ENCODE measurements around the gene OR6B3. TPM values are rescaled to one million over a fixed set of nuclear protein-coding genes. Genes with fewer than 3 reads are reported as not detected.
"Not testable (repeated sequence)": the region's sequence is repeated elsewhere in the genome, so short reads cannot be mapped to it uniquely, and the experiment has no call there.

The OR6B3 gene
- total RNA-seq, 2 experiments from 2014 or later: not detected

GRCh38 chr2:240055177-240055917 is 2.0 kb upstream of the OR6B3 start:
- no peak for DNase-seq
- Mint-ChIP-seq H3K9me3 (no peaks in the 10 kb centered on the region), H3K27me3 (peaks cover 44% of the 10 kb centered on the region), H3K4me1 (no peaks in the 10 kb centered on the region), H3K36me3 (no peaks in the 10 kb centered on the region), H3K27ac (no peak overlapping the region), H3K4me3 (no peak overlapping the region)

GRCh38 chr2:240052524-240052923 is 797 bp downstream of the OR6B3 start:
- Mint-ChIP-seq H3K9me3 (no peaks in the 10 kb centered on the region), H3K4me1 (no peaks in the 10 kb centered on the region), H3K4me3 (no peak overlapping the region), H3K27ac (no peak overlapping the region), H3K36me3 (no peaks in the 10 kb centered on the region), H3K27me3 (peaks cover 50% of the 10 kb centered on the region)
- DNase-seq: no peak

DNA sequence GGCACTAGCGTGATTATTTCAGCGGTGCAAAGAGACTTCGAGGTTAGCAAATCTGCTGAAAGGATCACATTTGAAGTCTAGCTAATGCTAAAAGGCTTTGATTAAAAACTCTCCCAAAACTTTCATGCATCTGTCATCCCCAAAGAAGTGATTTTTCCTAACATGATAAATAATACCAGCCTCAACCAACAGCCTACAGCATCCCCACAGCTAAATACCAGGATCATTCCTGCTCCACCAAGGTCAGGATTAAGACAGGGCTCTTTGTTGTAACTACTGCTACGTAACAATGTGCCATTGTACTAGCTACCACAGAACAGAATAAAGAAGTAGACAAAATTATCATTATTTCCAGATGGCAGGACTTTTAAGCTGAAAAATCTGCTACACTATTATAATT is 1.6 kb downstream of the OR6B3 start:
- H3K9me3 Mint-ChIP-seq: no peaks in the 10 kb centered on the region
- H3K4me3 Mint-ChIP-seq: no peak overlapping the region
- peaks cover 54% of the 10 kb centered on the region for H3K27me3 Mint-ChIP-seq
- no peaks in the 10 kb centered on the region for H3K36me3 Mint-ChIP-seq
- H3K27ac Mint-ChIP-seq: no peak overlapping the region
- no peak for DNase-seq
- H3K4me1 Mint-ChIP-seq: no peaks in the 10 kb centered on the region

GRCh38 chr2:240050278-240050677 is 3.0 kb downstream of the OR6B3 start:
- Mint-ChIP-seq H3K4me1 (no peaks in the 10 kb centered on the region), H3K9me3 (no peaks in the 10 kb centered on the region), H3K4me3 (no peak overlapping the region), H3K27ac (no peak overlapping the region), H3K36me3 (no peaks in the 10 kb centered on the region), H3K27me3 (peaks cover 49% of the 10 kb centered on the region)
- DNase-seq: no peak

DNA sequence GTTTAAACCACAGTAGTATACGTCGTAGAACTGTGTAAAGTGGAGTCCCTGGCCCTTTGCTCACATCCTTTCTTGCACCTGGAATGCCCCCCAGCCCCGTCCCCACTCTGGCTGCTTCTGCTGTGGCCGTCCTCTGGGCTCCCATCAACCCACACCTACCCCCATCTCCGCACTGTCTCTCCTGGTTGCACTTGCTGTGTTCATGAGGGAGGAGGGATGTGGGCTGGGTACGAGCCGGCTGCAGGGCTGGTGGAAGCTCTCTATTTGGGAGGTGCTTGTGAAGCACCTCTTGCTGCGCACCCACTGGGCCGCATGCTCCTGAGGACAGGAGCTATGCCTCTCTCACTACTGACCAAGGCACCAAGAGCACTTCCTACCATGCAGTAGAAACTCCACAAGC is 5.1 kb downstream of the OR6B3 start:
- no peak for DNase-seq
- no peaks in the 10 kb centered on the region for H3K9me3 Mint-ChIP-seq
- H3K4me1 Mint-ChIP-seq: no peaks in the 10 kb centered on the region
- peaks cover 41% of the 10 kb centered on the region for H3K27me3 Mint-ChIP-seq
- H3K36me3 Mint-ChIP-seq: no peaks in the 10 kb centered on the region
- no peak overlapping the region for H3K4me3 Mint-ChIP-seq
- H3K27ac Mint-ChIP-seq: no peak overlapping the region

GRCh38 chr2:240045098-240045497 is 8.2 kb downstream of the OR6B3 start:
- peaks cover 40% of the 10 kb centered on the region for H3K27me3 Mint-ChIP-seq
- H3K9me3 Mint-ChIP-seq: no peaks in the 10 kb centered on the region
- no peak overlapping the region for H3K4me3 Mint-ChIP-seq
- no peaks in the 10 kb centered on the region for H3K4me1 Mint-ChIP-seq
- H3K27ac Mint-ChIP-seq: no peak overlapping the region
- H3K36me3 Mint-ChIP-seq: no peaks in the 10 kb centered on the region
- DNase-seq: no peak

GRCh38 chr2:240044096-240044495 is 9.2 kb downstream of the OR6B3 start:
- H3K27ac Mint-ChIP-seq, H3K36me3 Mint-ChIP-seq, H3K4me3 Mint-ChIP-seq, H3K4me1 Mint-ChIP-seq, H3K9me3 Mint-ChIP-seq, DNase-seq: not testable (repeated sequence)
- H3K27me3 Mint-ChIP-seq: peaks cover 38% of the 10 kb centered on the region

GRCh38 chr2:240043279-240043989 is 9.9 kb downstream of the OR6B3 start:
- H3K36me3 Mint-ChIP-seq: no peaks in the 10 kb centered on the region

DNA sequence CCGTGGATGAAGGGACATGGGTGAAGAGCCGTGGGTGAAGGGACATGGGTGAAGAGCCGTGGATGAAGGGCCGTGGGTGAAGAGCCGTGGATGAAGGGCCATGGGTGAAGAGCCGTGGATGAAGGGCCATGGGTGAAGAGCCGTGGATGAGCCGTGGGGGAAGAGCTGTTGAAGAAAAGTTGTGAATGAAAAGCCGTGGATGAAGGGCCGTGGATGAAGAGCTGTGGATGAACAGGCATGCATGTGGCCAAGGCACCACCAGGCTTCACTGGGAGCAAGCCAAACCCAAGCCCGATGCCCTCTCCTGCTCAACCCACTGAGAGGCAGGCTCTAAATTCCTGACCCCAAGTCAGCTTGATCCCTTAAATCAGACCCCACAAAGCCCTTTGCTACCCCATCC is 10.6 kb downstream of the OR6B3 start:
- no peak for DNase-seq
- no peak overlapping the region for H3K27ac Mint-ChIP-seq
- H3K36me3 Mint-ChIP-seq: no peaks in the 10 kb centered on the region

More at GRCh38 chr2:240043279-240043989, 9.9 kb downstream of the OR6B3 start:
- DNase-seq: no peak
- Mint-ChIP-seq H3K27ac (no peak overlapping the region), H3K9me3 (no peaks in the 10 kb centered on the region), H3K4me1 (no peaks in the 10 kb centered on the region), H3K27me3 (peaks cover 32% of the 10 kb centered on the region), H3K4me3 (no peak overlapping the region)

GRCh38 chr2:240041363-240041762 is 12.0 kb downstream of the OR6B3 start:
- no peak for DNase-seq
- Mint-ChIP-seq H3K36me3 (no peaks in the 10 kb centered on the region), H3K9me3 (no peaks in the 10 kb centered on the region)

More for the DNA sequence above, 10.6 kb downstream of the OR6B3 start:
- Mint-ChIP-seq H3K27me3 (peaks cover 29% of the 10 kb centered on the region), H3K4me3 (no peak overlapping the region), H3K9me3 (no peaks in the 10 kb centered on the region), H3K4me1 (no peaks in the 10 kb centered on the region)

GRCh38 chr2:240037358-240037757 is 16.0 kb downstream of the OR6B3 start:
- Mint-ChIP-seq H3K9me3 (no peaks in the 10 kb centered on the region), H3K27ac (no peak overlapping the region), H3K4me3 (no peak overlapping the region), H3K36me3 (no peaks in the 10 kb centered on the region), H3K27me3 (peaks cover 23% of the 10 kb centered on the region), H3K4me1 (no peaks in the 10 kb centered on the region)
- DNase-seq: no peak

More at GRCh38 chr2:240041363-240041762, 12.0 kb downstream of the OR6B3 start:
- no peak overlapping the region for H3K4me3 Mint-ChIP-seq
- H3K4me1 Mint-ChIP-seq: no peaks in the 10 kb centered on the region
- peaks cover 20% of the 10 kb centered on the region for H3K27me3 Mint-ChIP-seq
- no peak overlapping the region for H3K27ac Mint-ChIP-seq

DNA sequence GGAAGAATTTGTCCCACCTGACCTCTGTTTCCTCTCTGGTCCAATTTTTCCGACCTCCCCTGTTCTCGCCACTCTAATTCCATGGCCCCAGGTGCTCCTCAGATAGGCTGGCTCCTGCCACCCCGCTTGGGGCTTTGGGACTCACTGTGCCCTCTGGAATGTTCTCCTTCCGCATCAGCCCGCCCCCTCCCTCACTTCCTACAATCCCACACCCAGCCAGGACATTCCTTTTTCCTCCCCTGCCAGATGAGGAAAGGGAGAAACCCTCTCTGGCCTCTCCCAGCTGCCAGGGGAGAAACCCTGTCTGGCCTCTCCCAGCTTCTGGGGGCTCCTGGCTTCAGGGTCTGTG is 20.0 kb downstream of the OR6B3 start:
- no peaks in the 10 kb centered on the region for H3K9me3 Mint-ChIP-seq
- H3K4me1 Mint-ChIP-seq: no peaks in the 10 kb centered on the region
- no peaks in the 10 kb centered on the region for H3K36me3 Mint-ChIP-seq
- H3K27ac Mint-ChIP-seq: no peak overlapping the region
- no peak for DNase-seq
- H3K27me3 Mint-ChIP-seq: peaks cover 27% of the 10 kb centered on the region
- H3K4me3 Mint-ChIP-seq: no peak overlapping the region

- no peaks in the 10 kb centered on the region for H3K36me3 Mint-ChIP-seq
- no peaks in the 10 kb centered on the region for H3K9me3 Mint-ChIP-seq
- no peak overlapping the region for H3K4me3 Mint-ChIP-seq
Measured at GRCh38 chr2:240032406-240033329, 20.7 kb downstream of the OR6B3 start.

DNA sequence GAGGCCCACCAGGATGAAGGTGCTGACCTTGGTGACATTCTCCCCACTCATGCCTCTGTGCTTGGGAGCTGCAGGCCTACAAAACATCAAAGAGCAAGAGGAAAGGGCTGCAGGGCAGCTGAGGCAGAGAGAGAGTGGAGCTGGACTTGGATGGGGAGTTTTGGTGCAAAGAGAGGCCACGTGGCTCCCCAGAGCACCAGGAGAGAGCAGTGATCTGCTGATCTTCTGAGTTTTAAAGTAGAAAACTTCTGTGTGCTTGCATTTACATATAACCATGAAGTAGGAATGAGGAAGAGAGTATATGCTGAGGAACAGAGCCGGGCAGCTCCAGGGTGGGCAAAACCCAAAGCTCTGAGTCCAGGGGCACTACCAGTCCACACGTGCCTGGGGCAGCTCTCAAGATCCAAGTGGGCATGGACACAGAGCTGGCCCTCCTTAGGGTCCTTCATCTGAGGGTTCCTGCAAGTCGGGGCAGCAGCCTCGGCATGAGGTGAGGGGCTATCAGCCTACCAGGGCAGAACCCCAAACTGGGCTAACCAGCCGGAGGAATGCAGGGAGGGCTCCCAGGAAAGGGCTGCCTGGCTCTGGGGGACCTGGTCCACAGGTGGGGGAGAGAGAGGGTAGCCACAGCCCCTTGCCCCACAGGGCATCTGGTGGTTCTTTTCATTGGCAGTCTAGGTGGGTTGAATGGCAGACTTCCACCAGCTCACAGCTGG is 22.8 kb downstream of the OR6B3 start, which contains the start of gene OR6B2:
Gene OR6B2 (minus strand): TSS at position 51 of the 716 bp plus-strand sequence. CDS start 0 bp downstream, at position 51.
- no peak for DNase-seq
- no peak within 1 kb of the TSS for H3K27ac Mint-ChIP-seq
- no peak within 1 kb of the TSS for H3K4me3 Mint-ChIP-seq
- no peaks in the 10 kb centered on the region for H3K9me3 Mint-ChIP-seq
- H3K27me3 Mint-ChIP-seq: peaks cover 27% of the 10 kb centered on the region
- no peaks in the 10 kb centered on the region for H3K36me3 Mint-ChIP-seq
- H3K4me1 Mint-ChIP-seq: no peaks in the 10 kb centered on the region

More at GRCh38 chr2:240032406-240033329, 20.7 kb downstream of the OR6B3 start:
- H3K4me1 Mint-ChIP-seq: no peaks in the 10 kb centered on the region
- DNase-seq: no peak
- H3K27me3 Mint-ChIP-seq: peaks cover 27% of the 10 kb centered on the region
- no peak overlapping the region for H3K27ac Mint-ChIP-seq
